Endometrium (tissue), 2 donors: ENCODE results near the gene TWIST2.

Experiments used
- FAIRE-seq: peaks from 2 replicates; lab custom pipeline; 2012; peaks lifted over from hg19 to GRCh38; lab: Jason Lieb, UNC
- donor health status: control.
- donor health status: control.

Gene TWIST2

DNA sequence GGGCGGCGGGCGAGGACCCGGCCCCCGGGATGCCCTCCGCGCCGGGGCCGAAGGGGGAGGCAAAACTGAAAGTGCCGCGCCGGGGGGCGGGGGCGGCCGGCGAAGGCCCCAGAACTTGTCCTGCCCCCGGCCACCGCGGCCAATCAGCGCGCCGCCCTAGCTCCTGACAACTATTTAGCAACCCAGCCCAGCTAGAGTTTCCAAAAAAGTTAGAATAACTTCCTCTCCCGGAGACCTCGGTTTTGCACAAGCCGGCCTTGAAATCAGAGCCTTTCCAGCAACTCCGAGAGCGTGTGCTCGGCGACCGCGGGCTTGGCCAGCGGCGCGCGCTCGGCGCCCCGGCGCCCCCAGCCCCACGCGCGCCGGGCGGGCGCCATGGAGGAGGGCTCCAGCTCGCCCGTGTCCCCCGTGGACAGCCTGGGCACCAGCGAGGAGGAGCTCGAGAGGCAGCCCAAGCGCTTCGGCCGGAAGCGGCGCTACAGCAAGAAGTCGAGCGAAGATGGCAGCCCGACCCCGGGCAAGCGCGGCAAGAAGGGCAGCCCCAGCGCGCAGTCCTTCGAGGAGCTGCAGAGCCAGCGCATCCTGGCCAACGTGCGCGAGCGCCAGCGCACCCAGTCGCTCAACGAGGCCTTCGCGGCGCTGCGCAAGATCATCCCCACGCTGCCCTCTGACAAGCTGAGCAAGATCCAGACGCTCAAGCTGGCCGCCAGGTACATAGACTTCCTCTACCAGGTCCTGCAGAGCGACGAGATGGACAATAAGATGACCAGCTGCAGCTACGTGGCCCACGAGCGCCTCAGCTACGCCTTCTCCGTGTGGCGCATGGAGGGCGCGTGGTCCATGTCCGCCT, at the start of gene TWIST2:
TSS of gene TWIST2 (plus strand) at position 245 of the 850 bp plus-strand sequence. CDS start at position 376, 131 bp downstream.
- FAIRE-seq, result no peak

DNA sequence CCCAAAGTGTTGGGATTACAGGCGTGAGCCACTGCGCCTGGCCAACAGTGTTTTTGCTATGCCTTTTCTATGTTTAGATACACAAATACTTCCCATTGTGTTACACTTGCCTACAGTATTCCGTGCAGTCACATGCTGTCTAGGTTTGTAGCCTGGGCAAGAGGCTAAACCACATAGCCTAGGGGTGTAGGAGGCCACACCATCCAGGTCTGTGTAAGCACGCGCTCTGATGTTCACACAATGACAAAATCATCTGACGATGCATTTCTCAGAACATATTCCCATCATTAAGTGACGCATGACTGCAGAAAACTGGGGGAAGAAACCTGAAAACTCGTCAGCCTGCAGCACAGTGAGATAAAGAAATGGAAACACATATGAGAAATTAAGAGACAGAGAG, 46.1 kb upstream of the TWIST2 start:
- no peak for FAIRE-seq

DNA sequence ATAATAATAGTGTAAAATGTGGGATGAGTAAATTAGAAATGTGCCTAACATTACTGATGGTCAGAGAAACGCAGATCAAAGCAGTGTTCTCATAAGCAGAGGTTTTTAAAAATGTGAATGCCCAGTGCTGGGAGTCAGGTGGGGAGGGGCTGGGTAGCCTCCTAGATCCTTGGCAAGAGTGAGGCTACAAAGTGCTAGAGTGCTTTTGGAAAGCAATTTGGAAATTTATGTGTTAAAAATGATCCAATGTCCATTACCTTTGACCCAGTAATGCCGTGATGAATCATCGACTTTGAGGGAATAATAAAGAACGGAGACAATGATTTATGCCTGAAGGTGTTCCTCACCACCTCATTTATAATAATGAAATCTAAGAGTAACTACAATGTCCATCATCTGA, 44.9 kb upstream of the TWIST2 start:
- no peak for FAIRE-seq

DNA sequence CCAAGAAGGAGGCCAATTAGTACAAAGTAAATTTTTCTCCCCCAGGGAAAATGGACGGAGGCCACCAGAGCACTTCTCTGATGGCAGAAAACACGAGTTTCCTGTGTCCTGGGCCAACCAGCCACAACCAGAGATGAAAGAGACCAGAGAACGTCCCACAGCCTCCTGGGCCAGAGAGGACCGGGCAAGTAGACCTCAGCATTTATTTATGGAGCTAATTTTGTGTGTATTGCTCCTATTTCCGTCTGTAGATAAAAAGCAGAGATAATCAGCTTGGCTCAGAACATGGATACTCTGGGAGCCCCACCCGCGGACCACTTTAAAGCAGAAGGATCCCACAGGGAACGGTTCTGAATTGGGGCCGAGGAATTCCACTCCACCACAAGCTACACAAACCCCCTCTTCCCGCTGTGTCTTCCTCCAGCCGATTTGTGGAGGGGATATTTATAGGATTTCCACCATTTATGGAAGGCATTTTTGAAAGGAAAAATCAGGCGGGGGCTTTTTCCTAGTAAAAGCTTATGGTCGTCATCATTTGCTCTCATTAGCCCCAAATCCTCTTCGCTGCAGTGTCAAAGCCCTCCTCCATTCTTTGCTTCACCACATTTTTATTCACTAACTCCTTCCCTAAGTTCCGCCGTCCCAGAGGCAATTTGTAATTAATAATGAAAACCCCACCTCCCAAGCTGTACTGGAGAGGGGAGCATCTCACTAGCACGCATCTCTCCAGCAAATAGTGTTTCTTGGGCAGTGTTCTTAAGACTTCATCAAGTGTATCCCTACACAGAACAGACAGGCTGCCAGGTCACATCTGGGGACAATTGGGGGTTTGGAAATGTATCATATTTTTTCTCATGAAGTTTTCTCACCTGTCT, 43.7 kb upstream of the TWIST2 start:
- no peak for FAIRE-seq

DNA sequence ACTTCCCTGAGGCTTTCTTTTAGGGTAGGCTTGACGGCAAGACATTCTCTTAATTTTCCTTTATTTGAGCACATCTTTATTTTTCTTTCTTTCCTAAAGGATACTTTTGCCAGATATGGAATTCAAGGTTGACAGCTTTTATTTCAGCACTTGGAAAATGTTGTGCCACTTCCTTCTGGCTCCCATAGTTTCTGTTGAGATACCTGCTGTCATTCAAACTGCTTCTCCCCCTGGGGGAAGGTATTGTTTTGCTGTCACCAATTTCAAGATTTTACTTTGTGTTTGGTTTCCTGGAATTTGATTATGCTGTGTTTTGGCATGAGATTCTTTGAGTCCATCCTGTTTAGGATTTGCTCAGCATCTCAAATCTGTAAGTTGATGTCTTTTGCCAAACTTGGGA, 39.1 kb upstream of the TWIST2 start:
- FAIRE-seq, result no peak

DNA sequence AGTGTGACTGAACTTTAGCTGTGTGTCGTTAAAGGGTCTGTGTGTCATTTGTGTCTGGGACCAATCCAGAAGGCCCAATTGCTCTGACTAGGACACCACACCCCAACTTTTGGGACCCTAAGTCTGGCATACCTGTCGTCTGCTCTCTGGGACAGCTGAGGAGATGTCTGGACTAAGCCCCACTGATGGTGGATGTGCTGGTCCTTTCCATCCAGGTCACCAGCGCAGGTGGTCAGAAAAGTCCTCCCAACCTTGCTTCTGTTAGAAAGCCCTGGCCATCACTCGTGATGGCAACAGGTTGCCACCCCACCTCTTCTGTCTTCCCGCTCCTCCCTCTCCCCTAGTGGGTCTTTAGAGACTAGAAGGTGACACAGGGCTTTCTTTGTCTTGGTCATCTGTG, 37.6 kb upstream of the TWIST2 start:
- no peak for FAIRE-seq

DNA sequence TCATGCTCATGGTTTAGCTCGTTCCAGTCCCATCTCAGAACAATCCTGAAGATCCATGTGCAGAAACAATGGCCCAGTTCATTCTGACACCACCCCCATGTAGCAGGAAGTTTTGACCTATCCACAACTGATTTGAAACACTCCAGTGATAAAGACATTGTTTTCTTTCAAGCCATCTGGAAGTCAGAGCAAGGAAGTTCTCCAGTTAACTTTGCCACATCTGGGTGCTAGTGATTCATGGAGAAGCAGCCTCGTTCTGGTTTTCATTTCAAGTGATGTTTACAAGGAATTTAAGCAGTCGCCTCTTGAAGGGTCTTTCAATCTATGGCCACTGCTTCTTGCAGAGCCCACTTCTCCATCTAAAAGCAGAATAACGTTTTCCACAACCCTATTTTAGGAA, 36.6 kb upstream of the TWIST2 start:
- FAIRE-seq, result peak; percentile 93

DNA sequence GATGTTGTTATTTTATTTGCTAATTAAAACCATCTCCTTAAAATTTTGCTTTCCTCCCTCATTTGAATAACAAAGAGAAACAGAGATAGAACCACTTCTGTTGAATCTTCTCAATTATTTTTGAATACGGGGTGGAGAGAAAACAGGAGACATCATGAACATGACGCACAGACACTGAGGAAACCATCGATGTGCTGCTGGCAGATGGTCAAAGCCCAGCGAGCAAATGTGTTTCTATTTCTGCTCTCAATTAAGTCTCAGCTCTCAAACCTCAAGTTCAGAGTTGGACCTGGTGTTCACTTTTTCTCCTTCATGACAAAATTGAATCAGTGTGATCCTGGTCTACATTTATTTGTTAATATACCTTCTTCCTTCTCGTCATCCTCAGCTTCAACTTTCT, 36.1 kb upstream of the TWIST2 start:
- FAIRE-seq, result no peak

DNA sequence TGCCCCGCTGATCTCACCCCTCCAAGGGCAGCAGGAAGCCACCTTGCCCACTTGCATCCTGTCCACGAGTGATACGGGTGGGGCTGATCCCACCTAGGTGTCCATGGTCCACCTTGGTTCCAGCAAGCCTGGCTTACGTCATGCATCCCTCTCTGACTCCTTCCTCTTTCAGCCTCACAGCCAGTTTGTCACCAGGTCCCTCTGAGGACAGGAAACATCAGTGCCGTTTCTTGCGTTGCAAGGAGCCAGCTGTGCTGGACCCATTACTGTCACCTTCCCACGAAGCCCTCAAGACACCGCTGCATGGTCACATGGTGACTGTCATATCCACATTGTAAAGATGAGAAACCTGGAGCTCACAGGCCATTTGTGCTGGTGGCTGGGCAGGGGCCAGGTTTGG, 34.8 kb upstream of the TWIST2 start:
- FAIRE-seq, result no peak

DNA sequence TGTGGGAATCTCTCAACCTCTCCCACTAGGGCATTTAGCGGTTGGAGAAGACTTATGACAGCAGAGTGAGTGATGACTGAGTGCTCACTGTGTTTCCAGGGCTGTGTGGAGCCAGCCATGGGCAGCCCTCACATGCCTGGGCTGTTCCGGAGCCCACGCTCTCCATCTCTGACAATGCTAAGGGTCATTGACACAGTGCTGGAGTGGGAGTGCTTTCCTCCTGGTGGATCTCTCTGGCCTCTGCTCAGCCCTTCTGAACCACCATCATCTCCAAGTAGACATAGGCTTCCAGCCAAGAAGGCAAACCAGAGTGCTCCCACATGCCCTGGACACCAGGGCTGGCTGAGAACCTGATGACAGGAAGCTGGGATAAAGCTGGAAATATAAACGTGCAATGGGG, 33.1 kb upstream of the TWIST2 start:
- FAIRE-seq, result no peak

DNA sequence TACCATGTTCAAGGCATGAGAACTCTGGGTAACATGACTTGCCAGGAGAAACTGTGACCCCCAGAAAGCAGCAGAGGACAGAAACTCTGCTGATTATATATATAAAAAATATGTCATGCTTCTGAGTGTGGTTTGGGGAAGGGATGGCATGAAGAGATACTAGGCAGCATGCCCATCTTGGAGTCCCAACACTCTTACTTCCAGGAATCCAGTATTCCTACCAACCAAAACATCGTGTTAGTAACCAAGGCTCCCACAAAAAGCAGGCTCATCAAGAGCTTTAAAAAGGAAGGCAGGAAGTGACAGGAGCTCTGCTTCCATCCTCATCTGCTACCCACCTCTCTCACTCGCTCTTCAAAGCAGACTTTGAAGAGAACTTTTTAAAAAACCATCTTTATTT, 31.6 kb upstream of the TWIST2 start:
- no peak for FAIRE-seq

DNA sequence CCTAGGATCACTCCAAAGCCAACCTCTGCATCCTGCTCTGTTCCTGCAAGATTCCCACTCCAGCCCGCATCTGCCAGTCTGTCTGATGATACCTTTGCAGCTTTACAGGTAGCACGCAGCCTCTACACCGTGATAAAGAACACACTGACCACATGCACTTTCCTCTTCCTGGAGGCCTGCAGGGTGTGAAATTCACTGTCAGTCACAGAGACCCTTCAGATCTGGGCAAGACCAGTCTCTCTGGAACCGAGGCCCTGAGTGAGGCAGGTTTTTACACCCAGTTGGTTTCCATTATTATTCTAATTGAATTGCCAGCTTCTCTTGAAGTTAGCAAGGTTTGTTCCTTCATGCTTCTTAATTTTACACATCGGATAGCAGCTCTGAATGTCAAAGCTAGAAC, 30.5 kb upstream of the TWIST2 start:
- FAIRE-seq, result no peak

DNA sequence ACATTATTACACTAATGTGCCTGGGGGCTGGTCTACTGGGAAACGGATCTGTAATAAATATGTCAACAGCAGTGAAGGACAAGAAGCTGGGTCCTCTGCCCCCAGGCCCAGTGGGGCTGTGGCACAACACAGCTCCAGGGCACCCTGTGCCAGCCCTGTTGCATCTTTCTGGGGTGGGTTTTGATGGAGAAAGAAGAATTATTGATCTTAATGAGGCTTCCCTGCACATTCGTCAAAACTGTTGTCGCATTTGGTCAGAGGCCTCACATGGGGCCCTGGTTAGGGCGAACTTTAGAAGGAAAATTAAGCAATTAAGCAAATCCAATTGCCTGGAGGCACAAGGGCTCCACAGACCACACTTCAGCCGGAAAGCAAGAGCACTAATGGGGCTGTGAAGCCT, 30.0 kb upstream of the TWIST2 start:
- no peak for FAIRE-seq

DNA sequence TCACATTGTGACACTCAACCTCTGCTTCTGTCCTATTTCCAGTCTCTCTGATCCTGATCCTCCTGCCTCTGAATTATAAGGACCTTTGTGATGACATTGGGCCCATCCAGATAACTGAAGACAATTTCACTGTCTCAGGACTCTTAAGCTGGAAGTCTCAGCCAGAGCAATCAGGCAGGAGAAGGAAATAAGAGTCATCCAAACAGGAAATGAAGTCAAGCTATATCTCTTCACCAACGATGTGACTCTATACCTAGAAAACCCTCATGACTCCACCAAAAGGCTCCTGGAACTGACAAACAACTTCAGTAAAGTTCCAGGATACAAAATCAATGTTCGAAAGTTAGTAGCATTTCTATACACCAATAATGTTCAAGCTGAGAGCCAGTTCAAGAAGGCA, 29.3 kb upstream of the TWIST2 start:
- FAIRE-seq, result no peak

DNA sequence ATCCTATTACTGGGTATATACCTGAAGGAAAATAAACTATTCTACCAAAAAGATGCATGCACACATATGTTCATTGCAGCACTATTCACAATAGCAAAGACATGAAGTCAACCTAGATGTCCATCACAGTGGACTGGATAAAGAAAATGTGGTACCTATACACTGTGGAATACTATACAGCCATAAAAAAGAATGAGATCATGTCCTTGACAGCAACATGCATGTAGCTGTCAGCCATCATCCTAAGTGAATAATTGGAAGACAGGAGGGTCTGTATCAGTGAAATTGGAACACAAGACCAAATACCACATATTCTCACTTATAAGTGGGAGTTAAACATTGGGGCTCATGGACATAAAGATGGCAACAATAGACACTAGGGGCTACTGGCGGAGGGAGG, 27.7 kb upstream of the TWIST2 start:
- no peak for FAIRE-seq

DNA sequence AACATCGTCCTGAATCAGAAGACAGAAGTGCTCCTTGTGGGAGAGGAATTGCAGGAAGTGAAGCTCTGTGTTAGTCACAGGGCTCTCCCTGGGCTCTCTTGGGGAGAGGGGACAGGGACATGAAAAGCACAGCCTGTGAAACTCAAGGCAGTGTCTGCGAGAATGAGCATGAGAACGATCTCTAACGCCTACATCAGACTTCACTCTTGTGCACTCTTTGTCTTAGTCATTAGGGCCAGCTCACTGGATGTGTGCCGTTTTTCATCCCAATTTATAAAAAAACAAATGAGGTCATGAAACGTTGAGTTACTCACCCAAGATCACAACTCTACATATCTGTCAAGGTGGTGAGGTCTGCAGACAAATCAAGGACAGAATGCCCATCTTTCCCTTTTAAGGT, 27.0 kb upstream of the TWIST2 start:
- no peak for FAIRE-seq

DNA sequence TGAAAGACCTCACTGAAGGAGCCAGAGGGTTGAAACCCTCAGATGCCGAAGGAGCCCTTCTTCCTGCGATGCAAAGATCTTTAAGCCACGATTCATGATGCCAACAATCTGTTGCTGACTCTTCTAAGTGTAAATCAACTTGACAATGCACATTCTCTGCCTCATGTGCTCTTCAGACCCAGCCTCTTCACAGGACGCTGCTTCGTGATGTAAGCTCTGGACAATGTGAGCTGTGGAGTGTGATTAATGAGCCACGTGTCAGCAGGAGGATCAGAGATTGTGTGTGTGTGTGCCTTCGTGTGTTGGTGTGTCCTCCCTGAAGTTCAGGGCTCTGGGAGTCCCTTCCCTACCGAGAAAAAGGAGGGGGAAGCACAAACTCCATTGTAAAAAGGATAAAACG, 26.5 kb upstream of the TWIST2 start:
- no peak for FAIRE-seq

DNA sequence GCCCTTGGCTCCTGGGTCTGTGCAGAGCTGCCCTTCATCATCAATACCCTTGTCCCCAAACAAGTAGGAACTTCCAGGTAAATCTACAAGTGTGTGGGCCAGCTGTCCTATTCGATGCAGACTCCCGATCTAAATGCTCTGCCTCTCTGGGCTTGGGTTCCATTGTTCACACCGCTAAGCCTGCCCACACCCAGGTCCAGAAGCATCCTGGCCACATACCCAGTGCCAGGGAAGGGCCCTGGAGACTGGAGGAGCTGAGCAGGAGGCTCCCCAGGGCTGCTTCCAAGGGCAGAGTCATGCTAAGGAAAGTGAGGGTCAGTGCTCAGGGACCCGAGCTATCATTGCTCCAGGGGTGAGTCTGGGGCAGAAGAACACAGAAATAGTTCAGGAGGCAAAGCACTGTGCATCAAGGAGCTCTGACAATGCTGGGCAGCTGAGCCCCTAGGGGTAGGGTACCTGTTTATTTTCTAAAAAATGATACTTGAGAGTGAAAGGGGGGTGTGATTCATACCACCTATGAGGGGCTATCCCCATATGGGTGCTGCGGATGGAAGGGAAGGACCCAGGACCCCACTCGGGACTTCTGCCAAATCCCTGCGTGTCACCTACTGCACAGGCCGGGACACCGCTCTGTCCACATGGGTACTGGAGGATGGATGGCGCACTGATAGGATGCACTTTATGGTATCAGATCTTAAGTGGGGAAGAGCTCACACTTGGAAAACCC, 25.8 kb upstream of the TWIST2 start:
- no peak for FAIRE-seq

DNA sequence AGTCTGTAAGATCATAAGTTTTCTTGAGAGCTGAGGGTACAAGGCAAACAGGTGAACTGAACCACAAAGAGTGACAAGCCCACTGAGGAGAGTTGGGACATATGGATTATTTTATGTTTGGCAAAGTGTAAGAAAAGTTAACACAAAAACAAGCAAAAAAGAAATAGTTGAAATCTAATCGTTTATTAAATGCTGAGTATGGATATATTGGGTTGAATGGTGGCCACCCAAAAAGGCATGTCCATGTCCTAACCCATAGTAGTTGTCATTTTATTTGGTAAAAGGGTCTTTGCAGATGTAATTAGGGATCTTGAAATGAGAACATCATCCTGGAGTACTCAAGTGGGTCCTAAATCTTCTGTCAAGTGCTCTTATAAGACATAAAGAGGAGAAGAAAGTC, 24.9 kb upstream of the TWIST2 start:
- no peak for FAIRE-seq

DNA sequence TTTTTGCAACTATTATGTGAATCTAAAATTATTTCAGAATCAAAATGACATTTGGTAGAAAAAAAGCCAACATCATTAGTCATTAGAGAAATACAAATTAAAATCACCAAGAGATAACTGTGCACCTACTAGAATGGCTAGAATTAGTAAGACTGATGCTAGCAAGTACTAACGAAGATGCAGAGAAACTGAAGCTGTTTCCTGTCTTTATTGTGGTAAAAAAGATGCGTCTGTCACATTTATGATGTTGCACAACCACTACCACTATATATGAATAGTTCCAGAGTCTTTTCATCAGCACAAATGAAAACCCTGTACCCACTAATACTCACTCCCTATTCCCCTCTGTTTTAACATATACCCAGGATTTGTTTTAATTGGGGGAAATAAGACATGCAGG, 16.7 kb upstream of the TWIST2 start:
- no peak for FAIRE-seq

DNA sequence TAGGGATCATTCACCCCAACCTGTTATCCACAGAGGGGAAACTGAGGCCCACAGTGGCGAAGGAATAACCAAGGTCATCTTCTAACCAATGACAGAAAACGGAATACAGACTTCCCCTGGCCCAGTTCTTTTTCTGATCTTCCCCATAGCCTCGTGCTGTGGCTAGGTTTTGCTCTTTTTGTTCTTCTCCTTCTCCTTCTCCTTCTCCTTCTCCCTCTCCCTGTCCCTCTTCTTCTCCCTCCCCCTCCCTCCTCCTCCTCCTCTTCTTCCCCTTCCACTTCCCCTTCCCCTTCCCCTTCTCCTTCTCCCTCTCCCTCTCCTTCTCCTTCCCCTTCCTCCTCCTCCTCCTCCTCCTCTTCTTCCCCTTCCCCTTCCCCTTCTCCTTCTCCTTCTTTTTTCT, 12.9 kb upstream of the TWIST2 start:
- FAIRE-seq, result no peak

DNA sequence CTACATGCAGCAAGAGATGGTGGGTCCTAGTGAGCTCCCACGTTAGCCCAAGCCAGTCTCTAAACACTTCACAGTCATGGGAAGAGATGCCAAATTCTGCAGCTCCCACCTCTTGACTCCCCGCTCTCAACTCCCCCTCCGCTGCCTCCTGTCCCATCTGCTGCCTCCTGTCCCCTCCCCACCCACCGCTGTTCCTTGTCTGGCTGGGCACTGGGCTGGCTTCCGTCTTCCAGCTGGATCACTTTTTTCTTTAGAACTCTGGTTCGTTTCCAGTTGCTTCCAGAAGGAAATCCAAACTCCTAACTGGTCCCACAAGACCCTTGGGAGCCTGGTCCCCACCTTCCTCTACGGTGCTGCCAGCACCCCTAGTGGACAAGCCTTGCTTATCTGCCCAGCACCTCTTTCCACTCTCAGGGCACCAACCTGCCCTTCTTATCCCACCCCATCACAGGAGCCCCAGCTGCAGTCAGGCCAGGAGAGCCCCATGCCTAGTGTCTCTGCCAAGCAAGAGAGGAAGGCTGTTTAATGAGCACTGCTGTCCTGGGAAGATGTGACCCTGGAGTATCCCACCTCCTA, 12.1 kb upstream of the TWIST2 start:
- FAIRE-seq, result no peak
